SK-N-SH treated with all-trans-retinoic acid at 6 μM for 48 hours (cell line): ENCODE results near the gene ZFP42.

ENCODE experiments used
- ATAC-seq: fragments of 200-7000 bp; cut with Tn5 transposase; 3 replicates; pipeline ENCODE4 v1.9.1; 2020; ENCODE audit warnings: mild to moderate bottlenecking, moderate library complexity
- ARNTL ChIP-seq: fragments of 450-650 bp; formaldehyde crosslinking; IDR thresholded peaks from 2 replicates; pipeline ENCODE4 v1.5.0; 2020; ENCODE audit warnings: low read depth, mild to moderate bottlenecking, moderate library complexity, borderline replicate concordance
- BACH2 ChIP-seq: fragments of 250-450 bp; sonication (Bioruptor Pico); IDR thresholded peaks from 2 replicates; pipeline ENCODE4 v1.9.0; 2021; ENCODE audit warnings: mild to moderate bottlenecking, borderline replicate concordance
- CSDC2 ChIP-seq: fragments of 250-450 bp; sonication (Bioruptor Pico); IDR thresholded peaks from 2 replicates; pipeline ENCODE4 v1.5.0; 2020; ENCODE audit warnings: mild to moderate bottlenecking, moderate library complexity
- ESRRG ChIP-seq: fragments of 250-450 bp; sonication (Bioruptor Pico); IDR thresholded peaks from 2 replicates; pipeline ENCODE4 v1.6.1; 2021; ENCODE audit warnings: mild to moderate bottlenecking
- GLIS3 ChIP-seq: fragments of 250-450 bp; sonication (Bioruptor Pico); IDR thresholded peaks from 2 replicates; pipeline ENCODE4 v1.5.0; 2020; ENCODE audit warnings: mild to moderate bottlenecking, moderate library complexity
- ISL1 ChIP-seq: fragments of 250-450 bp; sonication (Bioruptor Pico); IDR thresholded peaks from 2 replicates; pipeline ENCODE4 v2.1.2; 2022; ENCODE audit warnings: mild to moderate bottlenecking, moderate library complexity
- OSR1 ChIP-seq: fragments of 250-450 bp; sonication (Bioruptor Pico); IDR thresholded peaks from 2 replicates; pipeline ENCODE4 v1.8.0; 2022; ENCODE audit warnings: moderate library complexity, mild to moderate bottlenecking, inconsistent platforms
- PPARA ChIP-seq: fragments of 250-450 bp; sonication (Bioruptor Pico); IDR thresholded peaks from 2 replicates; pipeline ENCODE4 v1.5.0; 2020; ENCODE audit warnings: mild to moderate bottlenecking, borderline replicate concordance
- RARB ChIP-seq: fragments of 250-450 bp; sonication (Bioruptor Pico); IDR thresholded peaks from 2 replicates; pipeline ENCODE4 v1.8.0; 2021; ENCODE audit warnings: mild to moderate bottlenecking, moderate library complexity
- SNAI2 ChIP-seq: fragments of 250-450 bp; sonication (Bioruptor Pico); IDR thresholded peaks from 2 replicates; pipeline ENCODE4 v1.5.0; 2020; ENCODE audit warnings: mild to moderate bottlenecking, moderate library complexity
- TCF4 ChIP-seq: fragments of 250-450 bp; sonication (Bioruptor Pico); IDR thresholded peaks from 2 replicates; pipeline ENCODE4 v1.8.0; 2021; ENCODE audit warnings: mild to moderate bottlenecking, moderate library complexity, borderline replicate concordance
- TOX ChIP-seq: fragments of 250-450 bp; sonication (Bioruptor Pico); IDR thresholded peaks from 2 replicates; pipeline ENCODE4 v1.8.0; 2021; ENCODE audit warnings: mild to moderate bottlenecking, moderate library complexity, borderline replicate concordance
- ZC3H10 ChIP-seq: fragments of 250-450 bp; sonication (Bioruptor Pico); IDR thresholded peaks from 2 replicates; pipeline ENCODE4 v1.5.1; 2021; ENCODE audit warnings: mild to moderate bottlenecking, moderate library complexity
- ZFP3 ChIP-seq: fragments of 250-450 bp; sonication (Bioruptor Pico); IDR thresholded peaks from 2 replicates; pipeline ENCODE4 v1.5.0; 2020; ENCODE audit warnings: mild to moderate bottlenecking, moderate library complexity
- ZFP30 ChIP-seq: fragments of 450-650 bp; formaldehyde crosslinking; IDR thresholded peaks from 2 replicates; pipeline ENCODE4 v1.5.0; 2022; ENCODE audit warnings: mild to moderate bottlenecking, moderate library complexity
- ZNF565 ChIP-seq: fragments of 450-650 bp; formaldehyde crosslinking; conservative IDR thresholded peaks from 2 replicates; pipeline ENCODE4 v1.5.0; 2020; ENCODE audit warnings: low read depth, mild to moderate bottlenecking, moderate library complexity
- ZNF70 ChIP-seq: fragments of 450-650 bp; formaldehyde crosslinking; IDR thresholded peaks from 2 replicates; pipeline ENCODE4 v1.5.0; 2020; ENCODE audit warnings: mild to moderate bottlenecking, moderate library complexity
- TF ChIP-seq, protein P1 (sequence below): fragments of 250-450 bp; sonication (Bioruptor Pico); IDR thresholded peaks from 2 replicates; pipeline ENCODE4 v1.5.0; 2020; ENCODE audit warnings: mild to moderate bottlenecking, moderate library complexity
- TF ChIP-seq, protein P2 (sequence below): fragments of 250-450 bp; sonication (Bioruptor Pico); IDR thresholded peaks from 2 replicates; pipeline ENCODE4 v1.8.0; 2020; ENCODE audit warnings: mild to moderate bottlenecking, moderate library complexity, borderline replicate concordance
- TF ChIP-seq, protein P3 (sequence below): fragments of 250-450 bp; sonication (Bioruptor Pico); IDR thresholded peaks from 2 replicates; pipeline ENCODE4 v1.5.1; 2020; ENCODE audit warnings: low read depth, mild to moderate bottlenecking, moderate library complexity
- TF ChIP-seq, protein P4 (sequence below): fragments of 250-450 bp; sonication (Bioruptor Pico); IDR thresholded peaks from 2 replicates; pipeline ENCODE4 v1.8.0; 2021; ENCODE audit warnings: low read depth, mild to moderate bottlenecking, moderate library complexity, borderline replicate concordance

Gene ZFP42

DNA sequence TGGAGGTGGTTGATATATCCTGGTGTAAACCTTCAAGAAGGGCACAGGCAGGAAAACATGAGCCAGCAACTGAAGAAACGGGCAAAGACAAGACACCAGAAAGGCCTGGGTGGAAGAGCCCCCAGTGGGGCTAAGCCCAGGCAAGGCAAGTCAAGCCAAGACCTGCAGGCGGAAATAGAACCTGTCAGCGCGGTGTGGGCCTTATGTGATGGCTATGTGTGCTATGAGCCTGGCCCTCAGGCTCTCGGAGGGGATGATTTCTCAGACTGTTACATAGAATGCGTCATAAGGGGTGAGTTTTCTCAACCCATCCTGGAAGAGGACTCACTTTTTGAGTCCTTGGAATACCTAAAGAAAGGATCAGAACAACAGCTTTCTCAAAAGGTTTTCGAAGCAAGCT, 7.2 kb downstream of the ZFP42 start:
- no peak for TF ChIP-seq ZC3H10 (CRISPR knock-in tag)
- no peak for ATAC-seq

DNA sequence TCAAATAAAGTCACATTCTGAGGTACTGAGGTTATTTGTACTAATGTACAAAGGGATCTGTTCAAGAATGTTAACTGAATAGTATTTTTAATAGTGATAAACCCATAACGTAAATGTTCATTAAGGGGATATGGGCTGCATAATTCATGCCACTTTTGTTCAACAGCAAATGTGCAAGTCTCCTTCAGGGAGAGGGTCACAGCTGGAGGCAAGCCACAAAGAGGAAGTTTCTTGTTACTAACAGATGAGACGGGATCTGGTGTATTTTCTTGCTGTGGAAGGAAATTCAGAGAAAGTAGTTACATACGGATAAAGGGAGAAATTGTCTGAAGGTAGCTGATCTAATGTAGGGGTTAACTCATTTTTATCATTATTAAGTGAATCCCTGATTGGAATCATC, 10.0 kb downstream of the ZFP42 start:
- TF ChIP-seq ZFP3 (no peak), ZNF70 (no peak), CSDC2 (CRISPR knock-in tag) (no peak), SNAI2 (no peak), ISL1 (CRISPR knock-in tag) (no peak), PPARA (no peak), RARB (CRISPR knock-in tag) (no peak), ZC3H10 (CRISPR knock-in tag) (no peak), ZFP30 (CRISPR knock-in tag) (no peak), BACH2 (CRISPR knock-in tag) (no peak), TCF4 (no peak), ZNF565 (CRISPR knock-in tag) (no peak), ARNTL (CRISPR knock-in tag) (no peak), OSR1 (CRISPR knock-in tag) (no peak), TOX (no peak)
- TF ChIP-seq, protein P1, sequence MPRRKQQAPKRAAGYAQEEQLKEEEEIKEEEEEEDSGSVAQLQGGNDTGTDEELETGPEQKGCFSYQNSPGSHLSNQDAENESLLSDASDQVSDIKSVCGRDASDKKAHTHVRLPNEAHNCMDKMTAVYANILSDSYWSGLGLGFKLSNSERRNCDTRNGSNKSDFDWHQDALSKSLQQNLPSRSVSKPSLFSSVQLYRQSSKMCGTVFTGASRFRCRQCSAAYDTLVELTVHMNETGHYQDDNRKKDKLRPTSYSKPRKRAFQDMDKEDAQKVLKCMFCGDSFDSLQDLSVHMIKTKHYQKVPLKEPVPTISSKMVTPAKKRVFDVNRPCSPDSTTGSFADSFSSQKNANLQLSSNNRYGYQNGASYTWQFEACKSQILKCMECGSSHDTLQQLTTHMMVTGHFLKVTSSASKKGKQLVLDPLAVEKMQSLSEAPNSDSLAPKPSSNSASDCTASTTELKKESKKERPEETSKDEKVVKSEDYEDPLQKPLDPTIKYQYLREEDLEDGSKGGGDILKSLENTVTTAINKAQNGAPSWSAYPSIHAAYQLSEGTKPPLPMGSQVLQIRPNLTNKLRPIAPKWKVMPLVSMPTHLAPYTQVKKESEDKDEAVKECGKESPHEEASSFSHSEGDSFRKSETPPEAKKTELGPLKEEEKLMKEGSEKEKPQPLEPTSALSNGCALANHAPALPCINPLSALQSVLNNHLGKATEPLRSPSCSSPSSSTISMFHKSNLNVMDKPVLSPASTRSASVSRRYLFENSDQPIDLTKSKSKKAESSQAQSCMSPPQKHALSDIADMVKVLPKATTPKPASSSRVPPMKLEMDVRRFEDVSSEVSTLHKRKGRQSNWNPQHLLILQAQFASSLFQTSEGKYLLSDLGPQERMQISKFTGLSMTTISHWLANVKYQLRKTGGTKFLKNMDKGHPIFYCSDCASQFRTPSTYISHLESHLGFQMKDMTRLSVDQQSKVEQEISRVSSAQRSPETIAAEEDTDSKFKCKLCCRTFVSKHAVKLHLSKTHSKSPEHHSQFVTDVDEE (CRISPR knock-in tag) = no peak
- TF ChIP-seq, protein P2, sequence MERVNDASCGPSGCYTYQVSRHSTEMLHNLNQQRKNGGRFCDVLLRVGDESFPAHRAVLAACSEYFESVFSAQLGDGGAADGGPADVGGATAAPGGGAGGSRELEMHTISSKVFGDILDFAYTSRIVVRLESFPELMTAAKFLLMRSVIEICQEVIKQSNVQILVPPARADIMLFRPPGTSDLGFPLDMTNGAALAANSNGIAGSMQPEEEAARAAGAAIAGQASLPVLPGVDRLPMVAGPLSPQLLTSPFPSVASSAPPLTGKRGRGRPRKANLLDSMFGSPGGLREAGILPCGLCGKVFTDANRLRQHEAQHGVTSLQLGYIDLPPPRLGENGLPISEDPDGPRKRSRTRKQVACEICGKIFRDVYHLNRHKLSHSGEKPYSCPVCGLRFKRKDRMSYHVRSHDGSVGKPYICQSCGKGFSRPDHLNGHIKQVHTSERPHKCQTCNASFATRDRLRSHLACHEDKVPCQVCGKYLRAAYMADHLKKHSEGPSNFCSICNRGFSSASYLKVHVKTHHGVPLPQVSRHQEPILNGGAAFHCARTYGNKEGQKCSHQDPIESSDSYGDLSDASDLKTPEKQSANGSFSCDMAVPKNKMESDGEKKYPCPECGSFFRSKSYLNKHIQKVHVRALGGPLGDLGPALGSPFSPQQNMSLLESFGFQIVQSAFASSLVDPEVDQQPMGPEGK (CRISPR knock-in tag) = no peak
- TF ChIP-seq, protein P3, sequence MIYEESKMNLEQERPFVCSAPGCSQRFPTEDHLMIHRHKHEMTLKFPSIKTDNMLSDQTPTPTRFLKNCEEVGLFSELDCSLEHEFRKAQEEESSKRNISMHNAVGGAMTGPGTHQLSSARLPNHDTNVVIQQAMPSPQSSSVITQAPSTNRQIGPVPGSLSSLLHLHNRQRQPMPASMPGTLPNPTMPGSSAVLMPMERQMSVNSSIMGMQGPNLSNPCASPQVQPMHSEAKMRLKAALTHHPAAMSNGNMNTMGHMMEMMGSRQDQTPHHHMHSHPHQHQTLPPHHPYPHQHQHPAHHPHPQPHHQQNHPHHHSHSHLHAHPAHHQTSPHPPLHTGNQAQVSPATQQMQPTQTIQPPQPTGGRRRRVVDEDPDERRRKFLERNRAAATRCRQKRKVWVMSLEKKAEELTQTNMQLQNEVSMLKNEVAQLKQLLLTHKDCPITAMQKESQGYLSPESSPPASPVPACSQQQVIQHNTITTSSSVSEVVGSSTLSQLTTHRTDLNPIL (CRISPR knock-in tag) = no peak
- TF ChIP-seq, protein P4, sequence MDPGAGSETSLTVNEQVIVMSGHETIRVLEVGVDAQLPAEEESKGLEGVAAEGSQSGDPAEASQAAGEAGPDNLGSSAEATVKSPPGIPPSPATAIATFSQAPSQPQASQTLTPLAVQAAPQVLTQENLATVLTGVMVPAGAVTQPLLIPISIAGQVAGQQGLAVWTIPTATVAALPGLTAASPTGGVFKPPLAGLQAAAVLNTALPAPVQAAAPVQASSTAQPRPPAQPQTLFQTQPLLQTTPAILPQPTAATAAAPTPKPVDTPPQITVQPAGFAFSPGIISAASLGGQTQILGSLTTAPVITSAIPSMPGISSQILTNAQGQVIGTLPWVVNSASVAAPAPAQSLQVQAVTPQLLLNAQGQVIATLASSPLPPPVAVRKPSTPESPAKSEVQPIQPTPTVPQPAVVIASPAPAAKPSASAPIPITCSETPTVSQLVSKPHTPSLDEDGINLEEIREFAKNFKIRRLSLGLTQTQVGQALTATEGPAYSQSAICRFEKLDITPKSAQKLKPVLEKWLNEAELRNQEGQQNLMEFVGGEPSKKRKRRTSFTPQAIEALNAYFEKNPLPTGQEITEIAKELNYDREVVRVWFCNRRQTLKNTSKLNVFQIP = no peak
- TF ChIP-seq, all 23 proteins: peak for 0
- ATAC-seq = no peak

DNA sequence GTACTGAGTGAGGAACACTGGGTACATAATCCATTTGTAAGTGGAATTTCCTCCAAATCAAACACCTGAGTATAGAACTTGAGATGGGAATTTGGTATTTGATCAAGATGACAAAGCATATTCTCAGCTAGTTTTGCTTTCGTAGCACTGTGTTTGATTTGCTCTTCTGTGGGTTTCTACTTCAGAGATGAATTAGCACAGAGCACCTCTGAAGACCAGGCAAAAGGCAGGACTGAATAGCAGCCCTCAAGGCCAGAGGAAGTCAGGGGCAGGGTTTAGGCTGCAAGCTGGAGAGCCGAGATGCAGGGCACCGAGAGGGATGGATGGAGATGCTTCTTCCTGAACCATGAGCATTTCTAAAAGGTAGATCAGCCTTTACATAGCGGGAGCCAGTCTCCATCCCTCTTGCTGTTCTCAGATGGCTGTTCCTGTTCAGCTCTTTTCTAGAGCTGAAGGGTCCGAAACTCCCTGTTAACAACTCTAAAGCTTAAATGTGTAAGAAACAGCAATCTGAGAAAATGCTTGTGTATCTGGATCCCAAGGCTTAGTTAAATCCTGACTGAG, 10.8 kb downstream of the ZFP42 start:
- no peak for ATAC-seq
- TF ChIP-seq TCF4 = no peak
- no peak for TF ChIP-seq CSDC2 (CRISPR knock-in tag)
- TF ChIP-seq, protein P2 (CRISPR knock-in tag) = no peak
- TF ChIP-seq, protein P3 (CRISPR knock-in tag) = no peak
- TF ChIP-seq ESRRG (CRISPR knock-in tag) = no peak
- TF ChIP-seq, protein P4 = no peak
- no peak for TF ChIP-seq ZNF565 (CRISPR knock-in tag)
- TF ChIP-seq ARNTL (CRISPR knock-in tag) = no peak
- no peak for TF ChIP-seq TOX
- no peak for TF ChIP-seq ZNF70
- no peak for TF ChIP-seq SNAI2
- TF ChIP-seq ZFP30 (CRISPR knock-in tag) = no peak
- no peak for TF ChIP-seq ISL1 (CRISPR knock-in tag)
- TF ChIP-seq ZFP3 = no peak
- TF ChIP-seq, protein P1 (CRISPR knock-in tag) = no peak
- no peak for TF ChIP-seq BACH2 (CRISPR knock-in tag)
- no peak for TF ChIP-seq GLIS3 (CRISPR knock-in tag)
- TF ChIP-seq OSR1 (CRISPR knock-in tag) = no peak
